Liver (tissue), 9 donors: ENCODE measurements around the gene SLC25A44. TPM values are rescaled to one million over a fixed set of nuclear protein-coding genes. Genes with fewer than 3 reads are reported as not detected.

Experiments
- DNase-seq: peaks from one replicate; pipeline ENCODE4 v3.0.0-alpha.2; 2017; ENCODE audit warnings: low spot score
- H3K27ac ChIP-seq, 2 donors: one replicate each; pipeline ENCODE4 v1.7.0; 2013; ENCODE audit warnings: inconsistent platforms in 2 of 2, low read length in 2 of 2, control low read depth in 1 of 2, low read depth in 1 of 2, mild to moderate bottlenecking in 1 of 2
- H3K27me3 ChIP-seq, 4 donors: one replicate each; pipeline versions ENCODE4 v1.6.1 to v1.7.0; 2013; ENCODE audit warnings: low read length in 3 of 4, inconsistent platforms in 1 of 4, mild to moderate bottlenecking in 1 of 4, moderate library complexity in 1 of 4; ENCODE audit not compliant: control insufficient read depth in 4 of 4, insufficient read depth in 4 of 4
- H3K36me3 ChIP-seq, 4 donors: one replicate each; pipeline versions ENCODE4 v1.6.1 to v1.7.0; 2013; ENCODE audit warnings: low read length in 3 of 4, mild to moderate bottlenecking in 3 of 4, low read depth in 1 of 4, moderate library complexity in 1 of 4; ENCODE audit not compliant: control insufficient read depth in 4 of 4, insufficient read depth in 3 of 4
- H3K4me1 ChIP-seq, 4 donors: one replicate each; pipeline versions ENCODE4 v1.6.1 to v1.7.0; 2013; ENCODE audit warnings: low read length in 3 of 4, mild to moderate bottlenecking in 3 of 4, moderate library complexity in 1 of 4; ENCODE audit not compliant: control insufficient read depth in 4 of 4, insufficient read depth in 4 of 4
- H3K4me3 ChIP-seq, 3 donors: one replicate each; pipeline versions ENCODE4 v1.6.1 to v1.7.0; 2013; ENCODE audit warnings: low read length in 3 of 3, control low read depth in 1 of 3, low read depth in 1 of 3, mild to moderate bottlenecking in 1 of 3
- H3K9ac ChIP-seq, 2 donors: one replicate each; pipeline ENCODE4 v1.7.0; 2013; ENCODE audit warnings: low read length in 2 of 2, mild to moderate bottlenecking in 2 of 2, moderate library complexity in 2 of 2, control low read depth in 1 of 2, low read depth in 1 of 2
- H3K9me3 ChIP-seq, 4 donors: one replicate each; pipeline versions ENCODE4 v1.6.1 to v1.7.0; 2013; ENCODE audit warnings: low read length in 3 of 4; ENCODE audit not compliant: control insufficient read depth in 4 of 4
- FOXA2 ChIP-seq: IDR thresholded peaks from 2 replicates; pipeline ENCODE4 v1.6.1; 2016; ENCODE audit warnings: antibody characterized with exemption
- GABPA ChIP-seq, 2 donors: IDR thresholded peaks in 1 of 2; conservative IDR thresholded peaks in 1 of 2; 2 replicates each; pipeline ENCODE4 v1.6.1; 2016; ENCODE audit warnings: antibody characterized with exemption in 2 of 2, mild to moderate bottlenecking in 1 of 2, moderate library complexity in 1 of 2
- HNF4A ChIP-seq, 2 donors: conservative IDR thresholded peaks; 2 replicates each; pipeline ENCODE4 v1.6.1; 2016; ENCODE audit warnings: antibody characterized with exemption in 2 of 2, mild to moderate bottlenecking in 2 of 2
- NR2F2 ChIP-seq: IDR thresholded peaks from 2 replicates; pipeline ENCODE4 v1.6.1; 2016; ENCODE audit warnings: antibody characterized with exemption
- RXRA ChIP-seq, 2 donors: IDR thresholded peaks; 2 replicates each; pipeline ENCODE4 v1.6.1; 2017 to 2018; ENCODE audit warnings: antibody characterized with exemption in 2 of 2, mild to moderate bottlenecking in 1 of 2
- SP1 ChIP-seq: IDR thresholded peaks from 2 replicates; pipeline ENCODE4 v1.6.1; 2018; ENCODE audit warnings: antibody characterized with exemption, mild to moderate bottlenecking
- WGBS: extraction: QIAGEN DNeasy Blood & Tissue Kit; methylation state at CpG from one replicate; pipeline ENCODE4 v1.1.7; 2013; 5-methylcytosine and 5-hydroxymethylcytosine counted together
- polyA plus RNA-seq, 2 donors: library from polyadenylated mRNA; stranded (reverse) in 1 of 2; unstranded in 1 of 2; fragments of 200-250 nt in 1 of 2; fragments of >200 nt in 1 of 2; fragmentation: Nextera tagmentation in 1 of 2; extraction: Ambion mirVana in 1 of 2; gene quantifications; one replicate each; pipeline versions ENCODE4 v1.2.1 to v1.2.3, GENCODE V29; 2013 to 2015
- total RNA-seq, 2 donors: library from RNA; depleted of rRNA; stranded (reverse); fragments of >200 nt; gene quantifications; one replicate each; pipeline ENCODE4 v1.2.3, GENCODE V29; 2014
- TF ChIP-seq, protein P1 (sequence below): IDR thresholded peaks from 2 replicates; pipeline ENCODE4 v1.6.1; 2016; ENCODE audit warnings: antibody characterized with exemption
- TF ChIP-seq, protein P2 (sequence below): IDR thresholded peaks from 2 replicates; pipeline ENCODE4 v1.6.1; 2016; ENCODE audit warnings: antibody characterized with exemption
- TF ChIP-seq, protein P3 (sequence below): IDR thresholded peaks from 2 replicates; pipeline ENCODE4 v1.6.1; 2016; ENCODE audit warnings: antibody characterized with exemption
- donor health status: healthy.
- donor health status: healthy.
- donor health status: healthy.
- donor health status: healthy.
- donor health status: healthy.

Gene SLC25A44
- total and polyA plus RNA-seq, 4 donors: 10.2 to 21.8 (median 15.9) TPM

DNA sequence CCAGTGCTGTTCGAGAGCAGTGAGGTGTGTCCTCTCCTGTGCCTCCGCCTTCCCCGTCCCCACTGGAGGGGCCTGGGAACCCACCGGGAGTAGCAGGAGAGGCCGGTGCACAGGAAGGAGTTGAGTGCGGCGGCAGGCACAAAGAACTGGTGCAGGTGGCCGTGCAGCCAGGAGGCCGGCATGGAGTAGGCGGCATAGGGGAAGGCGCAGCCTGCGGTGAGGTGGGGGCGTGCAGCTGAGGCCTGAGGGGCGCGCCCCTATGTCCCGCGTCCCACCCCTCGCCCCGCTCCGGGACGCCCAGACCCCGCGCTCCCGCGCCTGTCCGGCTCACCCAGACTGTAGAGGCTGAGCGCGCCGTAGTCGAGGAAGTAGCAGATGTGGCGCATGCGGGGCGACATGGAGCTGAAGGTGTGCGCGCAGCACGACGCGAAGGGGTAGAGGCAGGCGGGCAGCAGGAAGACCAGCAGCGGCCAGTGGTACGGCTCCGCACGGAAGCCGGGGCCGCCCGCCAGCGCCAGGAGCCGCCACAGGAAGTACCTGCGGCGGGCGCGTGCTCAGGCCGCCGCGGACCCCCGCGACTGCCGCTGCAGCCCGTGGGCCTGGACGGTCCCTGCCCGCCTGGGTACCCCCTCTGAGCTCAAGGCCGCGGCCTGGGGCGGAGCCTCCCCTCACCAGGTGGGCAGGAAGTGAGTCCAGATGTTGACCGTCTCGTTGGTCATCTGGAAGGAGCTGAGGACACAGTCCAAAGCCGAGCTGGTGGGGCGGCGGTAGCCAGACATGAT lies 51.7 kb downstream of the SLC25A44 start:
- TF ChIP-seq NR2F2: no peak
- TF ChIP-seq RXRA (IDR thresholded peaks at IDR 0.05): no peak
- no peak for TF ChIP-seq FOXA2
- TF ChIP-seq, protein P1, sequence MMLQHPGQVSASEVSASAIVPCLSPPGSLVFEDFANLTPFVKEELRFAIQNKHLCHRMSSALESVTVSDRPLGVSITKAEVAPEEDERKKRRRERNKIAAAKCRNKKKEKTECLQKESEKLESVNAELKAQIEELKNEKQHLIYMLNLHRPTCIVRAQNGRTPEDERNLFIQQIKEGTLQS: no peak
- no peak for TF ChIP-seq GABPA (IDR thresholded peaks at IDR 0.05 in 1 of 2, conservative IDR thresholded peaks at IDR 0.05 in 1 of 2)
- TF ChIP-seq SP1: no peak
- TF ChIP-seq, protein P2, sequence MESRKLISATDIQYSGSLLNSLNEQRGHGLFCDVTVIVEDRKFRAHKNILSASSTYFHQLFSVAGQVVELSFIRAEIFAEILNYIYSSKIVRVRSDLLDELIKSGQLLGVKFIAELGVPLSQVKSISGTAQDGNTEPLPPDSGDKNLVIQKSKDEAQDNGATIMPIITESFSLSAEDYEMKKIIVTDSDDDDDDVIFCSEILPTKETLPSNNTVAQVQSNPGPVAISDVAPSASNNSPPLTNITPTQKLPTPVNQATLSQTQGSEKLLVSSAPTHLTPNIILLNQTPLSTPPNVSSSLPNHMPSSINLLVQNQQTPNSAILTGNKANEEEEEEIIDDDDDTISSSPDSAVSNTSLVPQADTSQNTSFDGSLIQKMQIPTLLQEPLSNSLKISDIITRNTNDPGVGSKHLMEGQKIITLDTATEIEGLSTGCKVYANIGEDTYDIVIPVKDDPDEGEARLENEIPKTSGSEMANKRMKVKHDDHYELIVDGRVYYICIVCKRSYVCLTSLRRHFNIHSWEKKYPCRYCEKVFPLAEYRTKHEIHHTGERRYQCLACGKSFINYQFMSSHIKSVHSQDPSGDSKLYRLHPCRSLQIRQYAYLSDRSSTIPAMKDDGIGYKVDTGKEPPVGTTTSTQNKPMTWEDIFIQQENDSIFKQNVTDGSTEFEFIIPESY: no peak
- Histone ChIP-seq H3K4me3 (peak overlapping the region in 1 of 3 donors; percentile 32), H3K36me3 (peaks cover 2 to 25% (median 12%) of the 10 kb centered on the region in 4 donors), H3K27ac (no peak overlapping the region), H3K9me3 (no peaks in the 10 kb centered on the region), H3K27me3 (no peaks in the 10 kb centered on the region), H3K4me1 (peaks cover 4 to 17% (median 9%) of the 10 kb centered on the region in 4 donors), H3K9ac (no peak overlapping the region)
- WGBS: 4% methylated on average over 69 of the region's 69 CpGs
- no peak for DNase-seq

DNA sequence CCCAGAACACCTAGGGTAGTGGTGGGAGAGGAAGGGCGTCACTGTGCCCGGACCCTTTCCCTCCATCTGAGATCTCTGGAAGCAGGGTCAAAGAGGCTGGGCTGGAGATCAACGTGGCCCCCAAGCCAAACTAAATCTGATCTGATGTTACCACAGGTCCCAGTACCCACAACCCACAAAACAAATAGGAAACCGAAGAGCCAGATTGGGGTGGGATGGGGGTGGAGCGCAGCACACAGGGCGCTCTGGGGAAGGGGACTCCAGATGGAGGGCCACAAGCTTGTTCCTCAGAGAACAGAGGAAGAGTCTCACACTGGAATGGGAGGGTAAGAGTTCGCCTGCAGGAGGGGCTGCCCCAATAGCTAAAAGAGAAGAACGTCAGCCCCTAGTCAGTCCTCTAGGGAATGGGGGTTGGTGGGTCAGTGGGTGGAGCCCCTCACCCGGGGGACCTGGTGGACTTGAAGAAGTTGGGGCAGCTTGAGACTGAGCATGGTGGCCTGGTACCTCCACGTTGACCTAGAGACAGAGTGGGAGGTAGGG lies 52.4 kb downstream of the SLC25A44 start:
- Histone ChIP-seq H3K27me3 (no peaks in the 10 kb centered on the region), H3K4me3 (peak overlapping the region in 1 of 3 donors; percentile 32), H3K4me1 (peaks cover 4 to 17% (median 9%) of the 10 kb centered on the region in 4 donors), H3K36me3 (peaks cover 5 to 32% (median 16%) of the 10 kb centered on the region in 4 donors), H3K27ac (no peak overlapping the region), H3K9me3 (no peaks in the 10 kb centered on the region), H3K9ac (no peak overlapping the region)
- DNase-seq: no peak
- WGBS: 46% methylated on average over 10 of the region's 10 CpGs
- TF ChIP-seq, protein P1: no peak
- TF ChIP-seq HNF4A (conservative IDR thresholded peaks at IDR 0.05): no peak

DNA sequence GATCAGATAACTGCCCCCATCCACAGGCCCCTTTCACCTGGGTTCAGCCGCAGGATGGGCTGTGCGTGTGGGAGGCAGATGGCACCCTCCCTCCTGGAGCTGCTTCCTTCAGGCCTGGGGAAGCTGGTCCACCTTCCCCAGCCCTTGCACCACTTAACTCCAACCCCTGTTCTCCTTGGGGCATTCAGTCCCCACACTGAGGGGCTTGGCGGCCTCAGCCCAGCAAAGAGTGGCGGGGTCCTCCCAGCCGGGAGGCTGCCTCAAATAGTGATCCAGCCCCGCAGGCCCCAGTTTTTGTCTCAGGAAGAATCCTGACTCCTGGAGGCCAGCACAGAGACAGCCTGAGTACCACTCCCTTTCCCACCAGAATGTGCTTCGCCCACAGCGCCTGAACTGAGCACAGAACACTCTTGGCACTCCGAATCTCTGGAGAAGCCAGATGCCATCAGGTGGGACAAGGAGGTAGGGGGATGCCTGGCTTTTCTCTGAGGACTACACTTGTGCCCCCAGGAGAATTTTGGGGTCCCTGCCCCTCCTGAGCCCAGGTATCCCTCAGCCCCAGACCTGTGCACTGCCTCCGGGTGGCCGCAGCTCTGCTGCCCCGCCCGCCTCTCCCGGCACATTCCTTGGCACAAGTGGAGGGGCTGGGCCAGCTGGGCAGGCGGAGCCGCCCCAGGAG lies 53.0 kb downstream of the SLC25A44 start:
- TF ChIP-seq, protein P3, sequence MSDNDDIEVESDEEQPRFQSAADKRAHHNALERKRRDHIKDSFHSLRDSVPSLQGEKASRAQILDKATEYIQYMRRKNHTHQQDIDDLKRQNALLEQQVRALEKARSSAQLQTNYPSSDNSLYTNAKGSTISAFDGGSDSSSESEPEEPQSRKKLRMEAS: no peak
- TF ChIP-seq, protein P2: no peak
- no peak for TF ChIP-seq SP1
- Histone ChIP-seq H3K36me3 (peaks cover 5 to 38% (median 21%) of the 10 kb centered on the region in 4 donors), H3K27ac (no peak overlapping the region), H3K4me3 (no peak overlapping the region), H3K9ac (no peak overlapping the region), H3K27me3 (no peaks in the 10 kb centered on the region), H3K4me1 (peaks cover 4 to 17% (median 9%) of the 10 kb centered on the region in 4 donors), H3K9me3 (no peaks in the 10 kb centered on the region)
- WGBS: 53% methylated on average over 16 of the region's 16 CpGs
- no peak for DNase-seq
